CD4-positive, alpha-beta T cell treated with Interleukin-2 at 100 ng/mL for 4 hours (primary cell): ENCODE results near the gene MALAT1.

ENCODE experiments used
- DNase-seq: peaks from one replicate; pipeline ENCODE4 v3.0.0-alpha.2; 2020; ENCODE audit warnings: low spot score

Gene MALAT1

GRCh38 chr11:65479184-65480145, 19.4 kb upstream of the MALAT1 start:
- no peak for DNase-seq

GRCh38 chr11:65482306-65482850, 16.5 kb upstream of the MALAT1 start:
- DNase-seq, result no peak

DNA sequence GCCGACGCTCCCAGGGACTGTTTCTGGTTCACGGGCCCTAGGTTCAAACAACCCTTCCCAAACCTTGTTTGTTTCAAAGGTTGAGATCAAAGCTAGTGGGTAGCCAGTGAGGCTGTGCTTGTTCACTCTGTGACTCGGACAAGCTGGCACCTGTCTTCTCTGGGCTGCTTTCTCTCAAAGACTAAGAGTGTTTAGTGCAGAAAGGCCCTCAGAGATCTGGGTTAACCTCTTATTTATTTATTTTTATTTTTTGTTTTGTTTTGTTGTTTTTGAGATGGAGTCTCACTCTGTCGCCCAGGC, 13.0 kb upstream of the MALAT1 start:
- no peak for DNase-seq

GRCh38 chr11:65486570-65487466, 12.0 kb upstream of the MALAT1 start:
- no peak for DNase-seq

- DNase-seq, result peak; percentile 29
Measured at GRCh38 chr11:65487467-65488272, 11.2 kb upstream of the MALAT1 start.

GRCh38 chr11:65488273-65489034, 10.4 kb upstream of the MALAT1 start:
- DNase-seq, result no peak

GRCh38 chr11:65489035-65489705, 9.7 kb upstream of the MALAT1 start:
- DNase-seq, result no peak

- DNase-seq, result no peak
Measured at GRCh38 chr11:65489706-65490320, 9.0 kb upstream of the MALAT1 start.

- DNase-seq, result no peak
Measured at GRCh38 chr11:65491163-65491465, 7.7 kb upstream of the MALAT1 start.

- DNase-seq, result no peak
Measured at GRCh38 chr11:65491614-65492386, 7.0 kb upstream of the MALAT1 start.

DNA sequence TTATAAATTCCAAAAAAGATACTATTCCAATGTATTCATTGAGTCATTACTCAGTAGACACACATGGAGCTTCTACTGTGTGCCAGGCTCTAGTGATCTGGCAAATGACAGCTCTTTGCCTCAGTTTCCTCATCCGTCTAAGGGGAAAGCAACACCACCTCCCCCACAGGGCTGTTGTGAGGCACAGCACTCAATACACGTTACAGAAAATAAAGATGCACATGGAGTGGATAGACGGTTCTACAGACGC, 6.5 kb upstream of the MALAT1 start:
- no peak for DNase-seq

DNA sequence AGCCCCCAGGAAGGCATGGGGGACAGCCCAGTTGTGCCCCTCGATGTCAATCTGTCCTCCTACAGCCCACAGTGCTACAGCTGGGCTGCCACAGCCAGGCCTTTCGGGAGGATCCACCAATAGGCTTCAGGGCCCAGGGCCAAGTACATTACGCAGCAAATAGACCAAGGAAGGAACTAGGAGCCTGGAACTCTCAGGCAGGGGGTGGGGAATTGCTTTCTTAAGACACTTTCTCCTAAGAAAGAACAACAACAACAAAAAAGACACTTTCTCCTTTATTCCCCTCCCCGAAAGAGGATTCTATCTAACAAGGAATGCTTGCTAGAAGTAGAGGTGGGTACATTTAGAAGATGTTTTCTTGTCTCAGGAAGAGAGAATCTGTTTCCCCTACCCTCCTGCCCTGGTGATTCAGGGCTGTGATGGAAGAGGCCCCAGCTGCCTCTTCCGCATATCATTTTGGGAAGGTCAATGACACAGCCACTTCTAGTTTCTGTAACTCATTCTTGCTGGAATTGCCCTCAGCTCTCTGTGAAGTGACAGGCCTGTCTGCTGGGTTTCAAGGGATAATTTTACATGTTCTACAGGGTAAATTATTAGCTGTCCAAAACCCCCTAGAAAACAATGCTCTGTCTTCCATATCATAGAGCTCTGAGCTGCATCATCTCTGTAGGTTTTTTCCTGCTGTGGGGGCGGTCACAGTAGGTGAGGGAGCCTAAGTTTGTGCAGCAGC, 6.0 kb upstream of the MALAT1 start:
- DNase-seq, result no peak

DNA sequence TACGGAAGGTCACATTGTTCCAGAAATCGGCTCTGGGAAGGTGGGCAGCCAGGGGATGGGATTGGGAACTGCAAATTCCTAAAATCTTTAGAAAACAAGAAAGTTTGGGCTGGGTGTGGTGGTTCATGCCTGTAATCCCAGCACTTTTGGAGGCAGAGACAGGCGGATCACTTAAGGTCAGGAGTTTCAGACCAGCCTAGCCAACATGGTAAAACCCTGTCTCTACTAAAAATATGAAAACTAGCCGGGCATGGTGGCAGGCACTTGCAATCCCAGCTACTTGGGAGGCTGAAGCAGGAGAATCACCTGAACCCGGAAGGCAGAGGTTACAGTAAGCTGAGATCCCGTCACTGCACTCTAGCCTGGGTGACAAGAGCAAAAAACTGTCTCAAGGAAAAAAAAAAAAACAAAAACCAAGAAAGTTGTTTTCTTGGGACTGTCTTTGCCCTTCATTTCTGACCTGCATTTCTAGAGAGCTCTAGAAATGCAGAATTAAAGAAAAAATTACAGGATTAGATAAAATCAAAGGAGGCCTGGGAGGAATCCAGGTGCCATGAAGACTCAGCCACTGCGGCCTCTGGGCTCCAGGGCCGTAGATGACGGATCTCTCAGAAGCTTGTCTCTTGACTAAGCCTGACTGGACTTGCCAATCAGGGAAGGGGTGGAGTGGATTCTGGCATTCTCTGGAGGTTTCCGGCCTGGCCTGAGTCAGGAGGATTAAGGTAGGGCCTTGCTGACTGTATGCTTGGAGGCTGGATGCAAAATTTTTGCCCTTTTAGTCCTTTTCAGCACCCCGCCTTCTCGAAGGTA, 5.3 kb upstream of the MALAT1 start:
- no peak for DNase-seq

- no peak for DNase-seq
Measured at GRCh38 chr11:65496304-65497140, 2.3 kb upstream of the MALAT1 start.

DNA sequence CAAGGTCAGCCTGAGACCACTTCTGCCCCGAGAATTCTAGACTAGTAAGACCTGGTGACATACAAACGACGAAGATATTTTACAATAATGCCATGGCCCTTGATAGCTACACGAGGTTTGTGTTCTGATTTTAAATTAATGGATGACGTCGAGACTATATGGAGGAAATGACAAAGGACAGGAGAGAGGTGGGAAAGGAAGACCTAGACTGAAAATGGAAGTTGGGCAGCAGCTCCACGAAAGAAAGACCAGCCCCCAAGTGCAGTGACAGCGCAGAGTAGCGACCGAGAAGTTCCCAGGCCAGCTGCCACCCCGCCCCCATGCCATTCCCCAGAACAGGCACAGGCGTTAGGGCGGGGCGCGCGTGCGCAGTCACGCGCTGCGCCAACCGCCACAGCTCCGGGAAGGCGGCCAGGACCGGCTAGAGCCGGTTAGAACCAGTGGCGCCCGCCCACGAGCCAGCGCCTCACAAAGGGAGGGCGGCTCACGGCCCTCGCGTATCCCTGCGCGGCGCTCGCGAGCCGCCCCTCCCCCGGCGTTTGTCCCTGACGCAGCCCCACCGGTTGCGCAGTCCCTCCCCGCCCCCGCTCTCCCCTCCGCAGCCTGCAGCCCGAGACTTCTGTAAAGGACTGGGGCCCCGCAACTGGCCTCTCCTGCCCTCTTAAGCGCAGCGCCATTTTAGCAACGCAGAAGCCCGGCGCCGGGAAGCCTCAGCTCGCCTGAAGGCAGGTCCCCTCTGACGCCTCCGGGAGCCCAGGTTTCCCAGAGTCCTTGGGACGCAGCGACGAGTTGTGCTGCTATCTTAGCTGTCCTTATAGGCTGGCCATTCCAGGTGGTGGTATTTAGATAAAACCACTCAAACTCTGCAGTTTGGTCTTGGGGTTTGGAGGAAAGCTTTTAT, 1.5 kb upstream of the MALAT1 start:
- DNase-seq, result peak; percentile 97

GRCh38 chr11:65498042-65498726, 661 bp upstream of the MALAT1 start:
- DNase-seq, result peak; percentile 71
